ENCODE measurements around the gene PPP2R5A. TPM values are rescaled to one million over a fixed set of nuclear protein-coding genes. Genes with fewer than 3 reads are reported as not detected.
"Not testable (repeated sequence)": the region's sequence is repeated elsewhere in the genome, so short reads cannot be mapped to it uniquely, and the experiment has no call there.

Gene PPP2R5A
- total and polyA plus RNA-seq, 2 of the 8 experiments (the other 6 are each of a cell fraction or from before 2014, with no cell fraction given) = 14.6 to 36.3 TPM

GRCh38 chr1:212305984-212306452, 20.8 kb downstream of the PPP2R5A start:
- H4K91ac ChIP-seq (replicated peaks; ENCODE audit: insufficient read length, low read length); H2AFZ ChIP-seq (ENCODE audit: low read length); H3K14ac ChIP-seq (ENCODE audit: insufficient read length); H2BK120ac ChIP-seq (replicated peaks; ENCODE audit: low read depth, low read length); H2BK12ac ChIP-seq (ENCODE audit: low read depth, low read length); H3K4me3 ChIP-seq (ENCODE audit: extremely low read depth in 1 of 4, insufficient read depth in 2 of 4, low read depth in 3 of 4, low read length in 4 of 4); POLR2A ChIA-PET (ENCODE audit: partially characterized antibody); H2AK5ac ChIP-seq (ENCODE audit: low read depth, low read length); H3K4ac ChIP-seq (replicated peaks; ENCODE audit: insufficient read length, low read depth, low read length); H4K8ac ChIP-seq (ENCODE audit: extremely low read depth, insufficient read depth, low read length); H4K20me1 ChIP-seq (replicated peaks in 1 of 2; ENCODE audit: control insufficient read depth in 1 of 2, insufficient read depth in 2 of 2, low read length in 2 of 2); H3K23me2 ChIP-seq (ENCODE audit: low read depth, low read length); CTCF ChIA-PET (ENCODE audit: partially characterized antibody); H3K9me3 ChIP-seq (ENCODE audit: insufficient read depth in 2 of 2, low read depth in 1 of 2, low read length in 1 of 2); H3K27me3 ChIP-seq (replicated peaks in 1 of 4; ENCODE audit: control insufficient read depth in 3 of 4, extremely low read depth in 1 of 4, insufficient read depth in 3 of 4, low read length in 3 of 4); H3K56ac ChIP-seq (replicated peaks; ENCODE audit: insufficient read length, low read depth, low read length); H3K79me1 ChIP-seq (ENCODE audit: low read depth, low read length); H3K23ac ChIP-seq (ENCODE audit: insufficient read length); H2BK20ac ChIP-seq (ENCODE audit: low read length); H3K9ac ChIP-seq (replicated peaks in 1 of 4; ENCODE audit: extremely low read depth in 1 of 4, low read depth in 3 of 4, low read length in 3 of 4); H3K36me3 ChIP-seq (ENCODE audit: control insufficient read depth in 2 of 4, insufficient read depth in 4 of 4, low read length in 3 of 4); H2BK5ac ChIP-seq (ENCODE audit: low read depth, low read length); H3K18ac ChIP-seq (ENCODE audit: extremely low read depth, low read length); H2BK15ac ChIP-seq (ENCODE audit: low read length); H3K4me1 ChIP-seq (replicated peaks in 1 of 4; ENCODE audit: control insufficient read depth in 3 of 4, insufficient read depth in 4 of 4, low read length in 3 of 4); H4K5ac ChIP-seq (ENCODE audit: insufficient read length, low read depth, low read length): not testable (repeated sequence)
- peak overlapping the region in 1 of 2 experiments; percentile 34; a peak in 1 of 4 replicates for H3K4me2 ChIP-seq (ENCODE audit: insufficient read depth in 1 of 2, low read depth in 2 of 2, low read length in 2 of 2)
- TF ChIP-seq POLR2AphosphoS5 (IDR thresholded peaks at IDR 0.05; ENCODE audit: low read depth, low read length) (peak; percentile 48; the same call in 1 of the 2 replicates), SRF (IDR thresholded peaks at IDR 0.05; ENCODE audit: low read depth, low read length) (peak; percentile 93), POLR2A (IDR thresholded peaks at IDR 0.05; ENCODE audit: control extremely low read depth in 1 of 2, low read depth in 2 of 2, low read length in 2 of 2) (peak in 1 of 2 experiments; percentile 43; a peak in 1 of 3 replicates), TAF1 (IDR thresholded peaks at IDR 0.05; ENCODE audit: low read depth, low read length) (peak; percentile 56), TBP (IDR thresholded peaks at IDR 0.05; ENCODE audit: low read depth, low read length) (peak; percentile 53; the same call in 1 of the 2 replicates)
- peak overlapping the region; percentile 29; the same call in 1 of the 2 replicates for H3K27ac ChIP-seq (ENCODE audit: low read depth, low read length)
- H3K79me2 ChIP-seq (ENCODE audit: control insufficient read depth in 1 of 2, insufficient read depth in 2 of 2, low read length in 2 of 2) = peaks cover 0 to 60% of the 10 kb centered on the region in 2 experiments; a peak in 2 of 4 replicates
- DNase-seq (ENCODE audit: low read depth in 1 of 2, low spot score in 2 of 2) (peak in 1 of 2 experiments; percentile 61), FAIRE-seq (peak; percentile 13)
- WGBS, 2 experiments (ENCODE audit: extremely low coverage in 1 of 2, insufficient coverage in 1 of 2, insufficient read length in 1 of 2, insufficient replicate concordance in 2 of 2, low coverage in 1 of 2, low lambda C conversion rate in 2 of 2, missing lambda C conversion rate in 1 of 2) = 28% methylated on average over 7 of the region's 7 CpGs; no CpG with 5 or more reads in 1 of the 2 experiments
